Caco-2 (cell line): ENCODE data around the gene CEP97. TPM values are rescaled to one million over a fixed set of nuclear protein-coding genes. Genes with fewer than 3 reads are reported as not detected.
A peak's percentile ranks its signal among the peaks of the same experiment; 100 is the strongest.

Source experiments
- BruUV-seq: library from RNA; stranded (reverse); fragments of 400-500 nt; replicated peaks from 2 replicates; lab custom pipeline; 2021; lab: Mats Ljungman, UMichigan
- CTCF ChIA-PET: fragments of 300-600 bp; sonication (Branson Sonifier 250); formaldehyde crosslinking; loops from one replicate; lab custom pipeline; 2022; ENCODE audit warnings: antibody characterized with exemption; lab: Charles Lee
- POLR2A ChIA-PET: fragments of 300-600 bp; sonication (Branson Sonifier 250); formaldehyde crosslinking; loops from one replicate; lab custom pipeline; 2022; ENCODE audit warnings: antibody characterized with exemption; lab: Charles Lee
- DNase-seq, 2 experiments: peaks; one replicate each; pipeline versions ENCODE4 v3.0.0 to v3.0.0-alpha.2; 2020 to 2022
- H3K27me3 ChIP-seq: replicated peaks from 2 replicates; pipeline ENCODE4 v1.6.0; 2011; ENCODE audit warnings: low read length; ENCODE audit not compliant: control insufficient read depth, insufficient read depth
- H3K36me3 ChIP-seq: 2 replicates; pipeline ENCODE4 v1.5.1; 2011; ENCODE audit warnings: low read length; ENCODE audit not compliant: control insufficient read depth, insufficient read depth
- H3K4me1 ChIP-seq: fragments of 250-450 bp; sonication (Bioruptor Pico); 2 replicates; pipeline ENCODE4 v1.5.1; 2020; ENCODE audit warnings: mild to moderate bottlenecking
- H3K4me3 ChIP-seq: 2 replicates; pipeline ENCODE4 v1.5.1; 2011; ENCODE audit warnings: low read depth, mild to moderate bottlenecking, control low read depth, low read length
- H3K9me3 ChIP-seq: fragments of 250-450 bp; sonication (Bioruptor Pico); 2 replicates; pipeline ENCODE4 v1.5.1; 2020; ENCODE audit warnings: mild to moderate bottlenecking, moderate library complexity
- H3K27ac Mint-ChIP-seq: one replicate; pipeline ENCODE4 v1.8.0; 2022; ENCODE audit warnings: mixed read lengths; ENCODE audit not compliant: unreplicated experiment
- H3K27me3 Mint-ChIP-seq: one replicate; pipeline ENCODE4 v1.8.0; 2022; ENCODE audit warnings: mixed read lengths; ENCODE audit not compliant: insufficient read depth, unreplicated experiment
- H3K36me3 Mint-ChIP-seq: one replicate; pipeline ENCODE4 v1.8.0; 2022; ENCODE audit warnings: mild to moderate bottlenecking, mixed read lengths; ENCODE audit not compliant: insufficient read depth, unreplicated experiment
- H3K4me1 Mint-ChIP-seq: one replicate; pipeline ENCODE4 v1.8.0; 2022; ENCODE audit warnings: low read depth, mixed read lengths; ENCODE audit not compliant: unreplicated experiment
- H3K4me3 Mint-ChIP-seq: one replicate; pipeline ENCODE4 v1.8.0; 2022; ENCODE audit warnings: mild to moderate bottlenecking, moderate library complexity, mixed read lengths; ENCODE audit not compliant: unreplicated experiment
- H3K9me3 Mint-ChIP-seq: one replicate; pipeline ENCODE4 v1.8.0; 2022; ENCODE audit warnings: mixed read lengths; ENCODE audit not compliant: unreplicated experiment
- intact Hi-C: fragments of 100-400 bp; cut with micrococcal nuclease; formaldehyde crosslinking; loops from one replicate; pipeline ENCODE4 v1.10.0; 2022; ENCODE audit not compliant: unreplicated experiment
- total RNA-seq: library from RNA; stranded (reverse); gene quantifications from 2 replicates; pipeline ENCODE4 v1.2.3, GENCODE V29; 2022
- TF ChIP-seq, protein P1 (sequence below), 2 experiments: fragments of 200-600 bp in 1 of 2; IDR thresholded peaks; 1 replicate in 1 of 2; 2 replicates in 1 of 2; pipeline versions ENCODE4 v1.5.1 to v1.8.0; 2011 to 2022; ENCODE audit warnings: antibody characterized with exemption in 1 of 2, control low read depth in 1 of 2, inconsistent platforms in 1 of 2, low read depth in 1 of 2, low read length in 1 of 2, mild to moderate bottlenecking in 1 of 2, moderate library complexity in 1 of 2; ENCODE audit not compliant: insufficient read depth in 1 of 2, severe bottlenecking in 1 of 2, unreplicated experiment in 1 of 2

The CEP97 gene
- total RNA-seq, 1 experiment from 2014 or later, result 4.3 TPM

DNA sequence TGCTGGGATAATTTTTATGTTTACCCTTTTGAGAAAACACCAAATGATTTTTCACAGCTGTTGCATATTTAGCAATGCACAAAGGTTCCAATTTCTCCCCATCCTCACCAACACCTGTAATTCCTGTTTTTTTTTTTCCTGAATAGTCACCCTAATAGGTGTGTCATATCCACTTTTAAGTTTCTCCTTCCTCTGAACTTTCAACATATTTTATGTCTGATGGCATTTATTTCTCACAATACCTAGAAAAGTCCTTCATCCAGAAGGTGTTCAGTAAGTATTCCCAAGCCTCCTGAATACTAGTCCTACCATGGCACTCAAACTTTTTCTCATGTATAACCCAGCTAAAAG is 39.4 kb upstream of the CEP97 start:
- intact Hi-C loops, result loop anchor here (5.0 kb wide), 1 partner anchor 162 kb away; the partner anchor contains the start of gene NFKBIZ
- no peaks in the 10 kb centered on the region for H3K9me3 ChIP-seq
- Mint-ChIP-seq H3K9me3 (no peaks in the 10 kb centered on the region), H3K4me1 (peaks cover 9% of the 10 kb centered on the region), H3K36me3 (peaks cover 75% of the 10 kb centered on the region), H3K4me3 (peak overlapping the region; percentile 89), H3K27ac (peak overlapping the region; percentile 98), H3K27me3 (no peaks in the 10 kb centered on the region)
- peak overlapping the region; percentile 79 for H3K4me3 ChIP-seq
- H3K36me3 ChIP-seq, result peaks cover 5% of the 10 kb centered on the region; the same call in 1 of the 2 replicates
- TF ChIP-seq, protein P1, sequence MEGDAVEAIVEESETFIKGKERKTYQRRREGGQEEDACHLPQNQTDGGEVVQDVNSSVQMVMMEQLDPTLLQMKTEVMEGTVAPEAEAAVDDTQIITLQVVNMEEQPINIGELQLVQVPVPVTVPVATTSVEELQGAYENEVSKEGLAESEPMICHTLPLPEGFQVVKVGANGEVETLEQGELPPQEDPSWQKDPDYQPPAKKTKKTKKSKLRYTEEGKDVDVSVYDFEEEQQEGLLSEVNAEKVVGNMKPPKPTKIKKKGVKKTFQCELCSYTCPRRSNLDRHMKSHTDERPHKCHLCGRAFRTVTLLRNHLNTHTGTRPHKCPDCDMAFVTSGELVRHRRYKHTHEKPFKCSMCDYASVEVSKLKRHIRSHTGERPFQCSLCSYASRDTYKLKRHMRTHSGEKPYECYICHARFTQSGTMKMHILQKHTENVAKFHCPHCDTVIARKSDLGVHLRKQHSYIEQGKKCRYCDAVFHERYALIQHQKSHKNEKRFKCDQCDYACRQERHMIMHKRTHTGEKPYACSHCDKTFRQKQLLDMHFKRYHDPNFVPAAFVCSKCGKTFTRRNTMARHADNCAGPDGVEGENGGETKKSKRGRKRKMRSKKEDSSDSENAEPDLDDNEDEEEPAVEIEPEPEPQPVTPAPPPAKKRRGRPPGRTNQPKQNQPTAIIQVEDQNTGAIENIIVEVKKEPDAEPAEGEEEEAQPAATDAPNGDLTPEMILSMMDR (IDR thresholded peaks at IDR 0.05; ENCODE audit: insufficient read depth in 1 of 2, low read depth in 1 of 2, low read length in 1 of 2, severe bottlenecking in 1 of 2, unreplicated experiment in 1 of 2), result no peak
- no TSS peak for BruUV-seq
- ChIA-PET CTCF (interaction anchor here (0.6 to 1.1 kb wide), 2 partner anchors 9 to 413 kb away, joined by 3 to 4 read pairs; partner anchors contain the start of gene ZBTB11), POLR2A (interaction anchor here (0.6 to 0.8 kb wide), 3 partner anchors 8 to 1814 kb away, joined by 3 read pairs; partner anchors contain the start of genes SENP7 and ZBTB11)
- peaks cover 4% of the 10 kb centered on the region; the same call in 1 of the 2 replicates for H3K4me1 ChIP-seq
- no peak for DNase-seq
- H3K27me3 ChIP-seq, result no peaks in the 10 kb centered on the region

GRCh38 chr3:101685870-101686307 is 38.5 kb upstream of the CEP97 start:
- Histone ChIP-seq H3K27me3 (no peaks in the 10 kb centered on the region), H3K36me3 (peaks cover 4% of the 10 kb centered on the region; the same call in 1 of the 2 replicates), H3K4me3 (peak overlapping the region; percentile 79), H3K4me1 (peaks cover 4% of the 10 kb centered on the region; the same call in 1 of the 2 replicates), H3K9me3 (no peaks in the 10 kb centered on the region)
- intact Hi-C loops, result loop anchor here (1.0 to 5.0 kb wide), 5 partner anchors 9 to 161 kb away; partner anchors contain the start of genes CEP97, NFKBIZ, PCNP and TRMT10C
- no TSS peak for BruUV-seq
- CTCF ChIA-PET, result interaction anchor here (0.6 to 1.1 kb wide), 3 partner anchors 8 to 42 kb away, joined by 3 to 5 read pairs (median 3); partner anchors contain the start of gene ZBTB11
- TF ChIP-seq, protein P1 (IDR thresholded peaks at IDR 0.05; ENCODE audit: insufficient read depth in 1 of 2, low read depth in 1 of 2, low read length in 1 of 2, severe bottlenecking in 1 of 2, unreplicated experiment in 1 of 2), result no peak
- no peak for DNase-seq
- Mint-ChIP-seq H3K27ac (peak overlapping the region; percentile 98), H3K4me1 (peaks cover 13% of the 10 kb centered on the region), H3K9me3 (no peaks in the 10 kb centered on the region), H3K36me3 (peaks cover 66% of the 10 kb centered on the region), H3K27me3 (no peaks in the 10 kb centered on the region), H3K4me3 (peak overlapping the region; percentile 89)
- POLR2A ChIA-PET, result interaction anchor here (0.6 to 1.8 kb wide), 3 partner anchors 9 to 112 kb away, joined by 3 to 20 read pairs (median 8); partner anchors contain the start of genes CEP97 and ZBTB11

DNA sequence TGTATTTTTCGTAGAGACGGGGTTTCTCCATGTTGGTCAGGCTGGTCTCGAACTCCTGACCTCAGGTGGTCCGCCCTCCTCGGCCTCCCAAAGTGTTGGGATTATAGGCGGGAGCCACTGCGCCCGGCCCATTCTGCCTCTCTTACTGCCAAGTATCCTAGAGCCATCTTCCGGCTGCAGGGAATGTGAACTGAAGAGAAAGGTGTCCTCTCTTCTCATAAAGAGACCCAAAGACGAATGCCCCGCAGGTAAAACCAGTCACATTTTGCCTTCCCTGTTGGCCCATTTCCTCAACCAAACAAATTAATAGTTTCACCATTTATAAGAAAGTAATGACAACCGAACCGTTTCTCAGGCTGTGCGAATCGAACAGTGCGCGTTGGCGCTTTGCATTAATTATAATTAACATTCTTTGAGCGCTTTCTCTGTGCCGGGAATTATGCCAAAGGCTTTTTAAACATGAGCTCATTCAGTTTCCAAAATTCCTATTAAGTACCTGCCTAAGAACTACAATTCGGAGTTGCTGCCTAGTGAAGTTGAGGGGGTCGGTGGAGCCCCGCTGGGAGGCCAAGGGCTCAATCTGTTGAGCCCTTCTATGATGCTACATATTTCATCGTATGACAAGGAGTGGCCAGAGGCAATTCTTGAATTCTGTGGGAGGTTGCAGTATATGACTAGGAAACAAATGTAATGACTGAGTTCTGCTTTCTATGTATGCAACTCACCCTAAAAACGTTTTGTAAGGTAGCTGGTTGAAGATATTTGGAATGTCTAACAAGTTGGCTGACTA is 37.1 kb upstream of the CEP97 start:
- peaks cover 21% of the 10 kb centered on the region for H3K4me1 Mint-ChIP-seq

More for the DNA sequence above, 37.1 kb upstream of the CEP97 start:
- no peaks in the 10 kb centered on the region for H3K27me3 ChIP-seq
- DNase-seq, result peak in 1 of 2 experiments; percentile 20
- ChIA-PET POLR2A (interaction anchor here (1.6 to 1.8 kb wide), 2 partner anchors 11 to 37 kb away, joined by 8 to 20 read pairs; partner anchors contain the start of genes CEP97 and ZBTB11), CTCF (interaction anchor here (0.9 kb wide), 1 partner anchor 92 kb away, joined by 3 read pairs; the partner anchor contains the start of gene NXPE3)
- H3K36me3 Mint-ChIP-seq, result peaks cover 52% of the 10 kb centered on the region
- H3K27me3 Mint-ChIP-seq, result no peaks in the 10 kb centered on the region
- no peaks in the 10 kb centered on the region for H3K9me3 Mint-ChIP-seq
- peak overlapping the region; percentile 98 for H3K27ac Mint-ChIP-seq
- intact Hi-C loops, result loop anchor here (2.0 to 5.0 kb wide), 2 partner anchors 37 to 160 kb away; partner anchors contain the start of genes CEP97 and NFKBIZ
- TF ChIP-seq, protein P1 (IDR thresholded peaks at IDR 0.05; ENCODE audit: insufficient read depth in 1 of 2, low read depth in 1 of 2, low read length in 1 of 2, severe bottlenecking in 1 of 2, unreplicated experiment in 1 of 2), result no peak
- peak overlapping the region; percentile 89 for H3K4me3 Mint-ChIP-seq
- TSS peak; percentile 83 for BruUV-seq
- H3K4me1 ChIP-seq, result peaks cover 13% of the 10 kb centered on the region; the same call in 1 of the 2 replicates
- H3K4me3 ChIP-seq, result peak overlapping the region; percentile 79
- H3K9me3 ChIP-seq, result no peaks in the 10 kb centered on the region
- no peaks in the 10 kb centered on the region; the same call in 1 of the 2 replicates for H3K36me3 ChIP-seq
